Panc1 (cell line): ENCODE data around the gene LHX4.

ENCODE experiments used
- POLR2AphosphoS5 ChIP-seq: IDR thresholded peaks from 2 replicates; pipeline ENCODE4 v1.6.1; 2012; ENCODE audit warnings: mild to moderate bottlenecking, low read depth, low read length, moderate library complexity
- SIN3A ChIP-seq: IDR thresholded peaks from 2 replicates; pipeline ENCODE4 v1.6.1; 2012; ENCODE audit warnings: low read depth, mild to moderate bottlenecking, low read length, moderate library complexity, borderline replicate concordance; ENCODE audit not compliant: insufficient read depth
- TCF7L2 ChIP-seq: IDR thresholded peaks from 2 replicates; pipeline ENCODE4 v1.6.1; 2011; ENCODE audit warnings: mild to moderate bottlenecking, low read depth, low read length, inconsistent platforms
- TF ChIP-seq, protein P1 (sequence below): fragments of 450-650 bp; IDR thresholded peaks from 2 replicates; pipeline ENCODE4 v1.5.1; 2017; ENCODE audit warnings: mild to moderate bottlenecking
- TF ChIP-seq, protein P2 (sequence below), 2 experiments: IDR thresholded peaks; 2 replicates each; pipeline ENCODE4 v1.6.1; 2011 to 2012; ENCODE audit warnings: low read depth in 2 of 2, control low read depth in 1 of 2, low read length in 1 of 2, mild to moderate bottlenecking in 1 of 2, moderate library complexity in 1 of 2; ENCODE audit not compliant: insufficient read depth in 1 of 2

DNA sequence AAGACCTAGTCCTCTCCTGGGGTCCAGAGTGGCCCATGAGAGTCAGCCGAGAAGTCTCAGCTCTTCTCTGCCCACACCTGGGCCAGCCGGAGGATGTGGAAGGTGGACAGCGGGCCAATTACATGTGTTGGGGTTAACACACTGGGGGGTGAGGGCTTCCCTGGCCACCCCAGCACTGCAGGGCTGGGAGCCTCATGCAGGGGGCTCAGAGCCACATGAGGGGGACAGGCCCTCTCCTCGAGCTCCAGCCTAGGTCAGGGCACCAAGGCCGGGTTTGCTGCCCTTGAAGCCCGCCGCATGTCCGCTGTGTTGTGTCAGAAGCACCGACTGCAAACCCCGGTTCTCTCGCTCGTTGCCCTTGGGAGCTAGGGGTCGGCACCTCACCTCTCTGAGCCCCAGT is 30.5 kb downstream of the LHX4 start:
- TF ChIP-seq, protein P1, sequence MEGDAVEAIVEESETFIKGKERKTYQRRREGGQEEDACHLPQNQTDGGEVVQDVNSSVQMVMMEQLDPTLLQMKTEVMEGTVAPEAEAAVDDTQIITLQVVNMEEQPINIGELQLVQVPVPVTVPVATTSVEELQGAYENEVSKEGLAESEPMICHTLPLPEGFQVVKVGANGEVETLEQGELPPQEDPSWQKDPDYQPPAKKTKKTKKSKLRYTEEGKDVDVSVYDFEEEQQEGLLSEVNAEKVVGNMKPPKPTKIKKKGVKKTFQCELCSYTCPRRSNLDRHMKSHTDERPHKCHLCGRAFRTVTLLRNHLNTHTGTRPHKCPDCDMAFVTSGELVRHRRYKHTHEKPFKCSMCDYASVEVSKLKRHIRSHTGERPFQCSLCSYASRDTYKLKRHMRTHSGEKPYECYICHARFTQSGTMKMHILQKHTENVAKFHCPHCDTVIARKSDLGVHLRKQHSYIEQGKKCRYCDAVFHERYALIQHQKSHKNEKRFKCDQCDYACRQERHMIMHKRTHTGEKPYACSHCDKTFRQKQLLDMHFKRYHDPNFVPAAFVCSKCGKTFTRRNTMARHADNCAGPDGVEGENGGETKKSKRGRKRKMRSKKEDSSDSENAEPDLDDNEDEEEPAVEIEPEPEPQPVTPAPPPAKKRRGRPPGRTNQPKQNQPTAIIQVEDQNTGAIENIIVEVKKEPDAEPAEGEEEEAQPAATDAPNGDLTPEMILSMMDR, result no peak
- TF ChIP-seq POLR2AphosphoS5 (no peak), TCF7L2 (no peak), SIN3A (no peak)
- TF ChIP-seq, protein P2, sequence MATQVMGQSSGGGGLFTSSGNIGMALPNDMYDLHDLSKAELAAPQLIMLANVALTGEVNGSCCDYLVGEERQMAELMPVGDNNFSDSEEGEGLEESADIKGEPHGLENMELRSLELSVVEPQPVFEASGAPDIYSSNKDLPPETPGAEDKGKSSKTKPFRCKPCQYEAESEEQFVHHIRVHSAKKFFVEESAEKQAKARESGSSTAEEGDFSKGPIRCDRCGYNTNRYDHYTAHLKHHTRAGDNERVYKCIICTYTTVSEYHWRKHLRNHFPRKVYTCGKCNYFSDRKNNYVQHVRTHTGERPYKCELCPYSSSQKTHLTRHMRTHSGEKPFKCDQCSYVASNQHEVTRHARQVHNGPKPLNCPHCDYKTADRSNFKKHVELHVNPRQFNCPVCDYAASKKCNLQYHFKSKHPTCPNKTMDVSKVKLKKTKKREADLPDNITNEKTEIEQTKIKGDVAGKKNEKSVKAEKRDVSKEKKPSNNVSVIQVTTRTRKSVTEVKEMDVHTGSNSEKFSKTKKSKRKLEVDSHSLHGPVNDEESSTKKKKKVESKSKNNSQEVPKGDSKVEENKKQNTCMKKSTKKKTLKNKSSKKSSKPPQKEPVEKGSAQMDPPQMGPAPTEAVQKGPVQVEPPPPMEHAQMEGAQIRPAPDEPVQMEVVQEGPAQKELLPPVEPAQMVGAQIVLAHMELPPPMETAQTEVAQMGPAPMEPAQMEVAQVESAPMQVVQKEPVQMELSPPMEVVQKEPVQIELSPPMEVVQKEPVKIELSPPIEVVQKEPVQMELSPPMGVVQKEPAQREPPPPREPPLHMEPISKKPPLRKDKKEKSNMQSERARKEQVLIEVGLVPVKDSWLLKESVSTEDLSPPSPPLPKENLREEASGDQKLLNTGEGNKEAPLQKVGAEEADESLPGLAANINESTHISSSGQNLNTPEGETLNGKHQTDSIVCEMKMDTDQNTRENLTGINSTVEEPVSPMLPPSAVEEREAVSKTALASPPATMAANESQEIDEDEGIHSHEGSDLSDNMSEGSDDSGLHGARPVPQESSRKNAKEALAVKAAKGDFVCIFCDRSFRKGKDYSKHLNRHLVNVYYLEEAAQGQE (IDR thresholded peaks at IDR 0.05; ENCODE audit: insufficient read depth in 1 of 2, low read depth in 2 of 2, low read length in 1 of 2), result no peak
